Neural cell (in vitro differentiated cells): ENCODE measurements around the gene LANCL2.

Experiments used
- CTCF ChIP-seq: fragments of 450-650 bp; IDR thresholded peaks from 2 replicates; pipeline ENCODE4 v1.5.1; 2014; ENCODE audit warnings: antibody characterized with exemption, mild to moderate bottlenecking, moderate library complexity; ENCODE audit not compliant: poor library complexity, severe bottlenecking
- EZH2 ChIP-seq: fragments of 200-600, 300-800 bp; shearing (Covaris generic), sonication (generic); IDR thresholded peaks from 2 replicates; pipeline ENCODE4 v1.6.1; 2014; ENCODE audit warnings: antibody characterized with exemption, low read length, borderline replicate concordance, mild to moderate bottlenecking; ENCODE audit not compliant: insufficient read depth, poor library complexity, severe bottlenecking
- POLR2AphosphoS5 ChIP-seq: IDR thresholded peaks from 2 replicates; pipeline ENCODE4 v1.6.1; 2012
- RAD21 ChIP-seq: fragments of 450-650 bp; conservative IDR thresholded peaks from 2 replicates; pipeline ENCODE4 v1.6.1; 2014; ENCODE audit warnings: antibody characterized with exemption, mild to moderate bottlenecking, moderate library complexity
- TAF1 ChIP-seq: IDR thresholded peaks from 2 replicates; pipeline ENCODE4 v1.6.1; 2012; ENCODE audit warnings: low read depth
- TF ChIP-seq, protein P1 (sequence below): IDR thresholded peaks from 2 replicates; pipeline ENCODE4 v1.6.1; 2012; ENCODE audit warnings: borderline replicate concordance

GRCh38 chr7:55483046-55483445 lies 117.9 kb downstream of the LANCL2 start:
- TF ChIP-seq CTCF = no peak
- TF ChIP-seq TAF1 = no peak
- no peak for TF ChIP-seq RAD21
- TF ChIP-seq EZH2 = no peak
- TF ChIP-seq POLR2AphosphoS5 = no peak
- TF ChIP-seq, protein P1, sequence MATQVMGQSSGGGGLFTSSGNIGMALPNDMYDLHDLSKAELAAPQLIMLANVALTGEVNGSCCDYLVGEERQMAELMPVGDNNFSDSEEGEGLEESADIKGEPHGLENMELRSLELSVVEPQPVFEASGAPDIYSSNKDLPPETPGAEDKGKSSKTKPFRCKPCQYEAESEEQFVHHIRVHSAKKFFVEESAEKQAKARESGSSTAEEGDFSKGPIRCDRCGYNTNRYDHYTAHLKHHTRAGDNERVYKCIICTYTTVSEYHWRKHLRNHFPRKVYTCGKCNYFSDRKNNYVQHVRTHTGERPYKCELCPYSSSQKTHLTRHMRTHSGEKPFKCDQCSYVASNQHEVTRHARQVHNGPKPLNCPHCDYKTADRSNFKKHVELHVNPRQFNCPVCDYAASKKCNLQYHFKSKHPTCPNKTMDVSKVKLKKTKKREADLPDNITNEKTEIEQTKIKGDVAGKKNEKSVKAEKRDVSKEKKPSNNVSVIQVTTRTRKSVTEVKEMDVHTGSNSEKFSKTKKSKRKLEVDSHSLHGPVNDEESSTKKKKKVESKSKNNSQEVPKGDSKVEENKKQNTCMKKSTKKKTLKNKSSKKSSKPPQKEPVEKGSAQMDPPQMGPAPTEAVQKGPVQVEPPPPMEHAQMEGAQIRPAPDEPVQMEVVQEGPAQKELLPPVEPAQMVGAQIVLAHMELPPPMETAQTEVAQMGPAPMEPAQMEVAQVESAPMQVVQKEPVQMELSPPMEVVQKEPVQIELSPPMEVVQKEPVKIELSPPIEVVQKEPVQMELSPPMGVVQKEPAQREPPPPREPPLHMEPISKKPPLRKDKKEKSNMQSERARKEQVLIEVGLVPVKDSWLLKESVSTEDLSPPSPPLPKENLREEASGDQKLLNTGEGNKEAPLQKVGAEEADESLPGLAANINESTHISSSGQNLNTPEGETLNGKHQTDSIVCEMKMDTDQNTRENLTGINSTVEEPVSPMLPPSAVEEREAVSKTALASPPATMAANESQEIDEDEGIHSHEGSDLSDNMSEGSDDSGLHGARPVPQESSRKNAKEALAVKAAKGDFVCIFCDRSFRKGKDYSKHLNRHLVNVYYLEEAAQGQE = no peak
